HepG2 (cell line): ENCODE results near the gene AKAP1. TPM values are rescaled to one million over a fixed set of nuclear protein-coding genes. Genes with fewer than 3 reads are reported as not detected.

Experiments
- ATAC-seq: fragments of 200-7000 bp; cut with Tn5 transposase; 3 replicates; pipeline ENCODE4 v1.9.1; 2020; ENCODE audit warnings: mild to moderate bottlenecking, moderate library complexity
- BruUV-seq: library from RNA; stranded (reverse); fragments of 400-500 nt; replicated peaks from 2 replicates; lab custom pipeline; 2021; lab: Mats Ljungman, UMichigan
- CTCF ChIA-PET: fragments of 300-600 bp; formaldehyde crosslinking; extraction: SDS; loops from one replicate; lab custom pipeline; 2021; ENCODE audit warnings: low total read pairs, inconsistent platforms, low intra/inter-chr PET ratio; lab: Yijun Ruan, JAX
- POLR2A ChIA-PET: fragments of 350-600 bp; sonication (Branson Sonifier 250); formaldehyde crosslinking; loops from one replicate; lab custom pipeline; 2020; ENCODE audit warnings: antibody characterized with exemption, inconsistent platforms; lab: Yijun Ruan, JAX
- DNase-seq: peaks from one replicate; pipeline ENCODE4 v3.0.0-alpha.2; 2015; ENCODE audit warnings: low spot score
- FAIRE-seq: peaks from 3 replicates; lab custom pipeline; 2011; peaks lifted over from hg19 to GRCh38; lab: Jason Lieb, UNC
- H2AFZ ChIP-seq: one replicate; pipeline ENCODE4 v1.6.1; 2011; ENCODE audit warnings: low read length, inconsistent platforms
- H3K27ac ChIP-seq: fragments of 300-600 bp; 3 replicates; pipeline ENCODE4 v1.8.0; 2011; ENCODE audit warnings: mixed run types, mild to moderate bottlenecking, mixed read lengths, low read length, inconsistent platforms; ENCODE audit not compliant: insufficient read depth; ENCODE audit errors: extremely low read length
- H3K27me3 ChIP-seq, 2 experiments: fragments of 200-600 bp in 1 of 2; 2 replicates in 1 of 2; 3 replicates in 1 of 2; pipeline versions ENCODE4 v1.6.0 to v1.8.0; 2011; ENCODE audit warnings: low read length in 2 of 2, mild to moderate bottlenecking in 2 of 2, moderate library complexity in 2 of 2, inconsistent platforms in 1 of 2; ENCODE audit not compliant: insufficient read depth in 2 of 2, control insufficient read depth in 1 of 2
- H3K36me3 ChIP-seq, 2 experiments: fragments of 200-600 bp in 1 of 2; replicated peaks in 1 of 2; 2 replicates in 1 of 2; 3 replicates in 1 of 2; pipeline versions ENCODE4 v1.5.1 to v1.8.0; 2011; ENCODE audit warnings: low read length in 2 of 2, inconsistent platforms in 1 of 2; ENCODE audit not compliant: insufficient read depth in 2 of 2, control insufficient read depth in 1 of 2
- H3K4me1 ChIP-seq: 2 replicates; pipeline ENCODE4 v1.5.1; 2012; ENCODE audit warnings: low read length, inconsistent platforms; ENCODE audit not compliant: insufficient read depth
- H3K4me2 ChIP-seq: 2 replicates; pipeline ENCODE4 v1.6.0; 2011; ENCODE audit warnings: low read depth, low read length, inconsistent platforms
- H3K4me3 ChIP-seq, 3 experiments: fragments of 200-600 bp in 1 of 3; sonication (generic), shearing (Covaris generic) in 1 of 3; replicated peaks in 1 of 3; 2 replicates each; pipeline ENCODE4 v1.5.1; 2011 to 2016; ENCODE audit warnings: low read length in 3 of 3, inconsistent platforms in 2 of 3, low read depth in 2 of 3, mild to moderate bottlenecking in 2 of 3, control low read depth in 1 of 3, mixed read lengths in 1 of 3; ENCODE audit not compliant: insufficient read depth in 1 of 3
- H3K79me2 ChIP-seq: one replicate; pipeline ENCODE4 v1.6.1; 2011; ENCODE audit warnings: low read length, inconsistent platforms; ENCODE audit not compliant: insufficient read depth
- H3K9ac ChIP-seq: 2 replicates; pipeline ENCODE4 v1.6.0; 2011; ENCODE audit warnings: mild to moderate bottlenecking, low read depth, low read length, inconsistent platforms; ENCODE audit not compliant: insufficient read depth
- H3K9me3 ChIP-seq: 2 replicates; pipeline ENCODE4 v1.5.1; 2012; ENCODE audit warnings: mild to moderate bottlenecking, low read length
- H4K20me1 ChIP-seq: 2 replicates; pipeline ENCODE4 v1.6.0; 2011; ENCODE audit warnings: inconsistent platforms, mild to moderate bottlenecking, low read length, moderate library complexity; ENCODE audit not compliant: insufficient read depth
- BCL6 ChIP-seq: IDR thresholded peaks from 2 replicates; pipeline ENCODE4 v1.6.1; 2016; ENCODE audit warnings: missing genetic modification reagents, missing compliant biosample characterization
- NFE2L2 ChIP-seq: fragments of 150-350 bp; IDR thresholded peaks from 2 replicates; pipeline ENCODE4 v1.6.1; 2014; ENCODE audit warnings: low read length
- WGBS: methylation state at CpG from one replicate; pipeline ENCODE4 v1.1.6; 2017; ENCODE audit warnings: low lambda C conversion rate; 5-methylcytosine and 5-hydroxymethylcytosine counted together
- in situ Hi-C: cut with HindIII; loops from 2 replicates; pipeline ENCODE4 v1.10.0; 2017; ENCODE audit warnings: low pct_unique_long_range_greater_than_20kb; ENCODE audit not compliant: extremely low pct_ligation_motif_present
- intact Hi-C: fragments of 100-400 bp; cut with micrococcal nuclease; formaldehyde crosslinking; loops from one replicate; pipeline ENCODE4 v1.10.0; 2022; ENCODE audit not compliant: unreplicated experiment
- polyA plus RNA-seq, 8 experiments: library from polyadenylated mRNA; depleted of rRNA in 3 of 8; stranded (reverse) in 7 of 8; unstranded in 1 of 8; fragments of >200 nt; fragmentation: Illumina TruSeq in 4 of 8; extraction: Trizol in 4 of 8; gene quantifications; 2 replicates each; pipeline versions ENCODE4 v1.2.1 to v1.2.3, GENCODE V29; 2011 to 2016; ENCODE audit warnings: low read depth in 4 of 8, missing spikeins in 1 of 8, mixed read lengths in 1 of 8; ENCODE audit not compliant: insufficient read depth in 1 of 8
- total RNA-seq, 5 experiments: library from RNA; depleted of rRNA; stranded (reverse); fragments of >200 nt; fragmentation: Illumina TruSeq; extraction: Trizol; gene quantifications; 2 replicates each; pipeline ENCODE4 v1.2.3, GENCODE V29; 2016; ENCODE audit warnings: low read depth in 1 of 5
- TF ChIP-seq, protein P1 (sequence below), 2 experiments: sonication (generic) in 1 of 2; formaldehyde crosslinking in 1 of 2; IDR thresholded peaks; 2 replicates each; pipeline versions ENCODE4 v1.4.0 to v1.6.1; 2016 to 2020; ENCODE audit warnings: borderline replicate concordance in 1 of 2, low read depth in 1 of 2, mild to moderate bottlenecking in 1 of 2, missing genetic modification reagents in 1 of 2

The AKAP1 gene
- total and polyA plus RNA-seq, 2 of the 13 experiments (the other 11 are each of a cell fraction or from before 2014, with no cell fraction given), result 101 to 131 TPM

DNA sequence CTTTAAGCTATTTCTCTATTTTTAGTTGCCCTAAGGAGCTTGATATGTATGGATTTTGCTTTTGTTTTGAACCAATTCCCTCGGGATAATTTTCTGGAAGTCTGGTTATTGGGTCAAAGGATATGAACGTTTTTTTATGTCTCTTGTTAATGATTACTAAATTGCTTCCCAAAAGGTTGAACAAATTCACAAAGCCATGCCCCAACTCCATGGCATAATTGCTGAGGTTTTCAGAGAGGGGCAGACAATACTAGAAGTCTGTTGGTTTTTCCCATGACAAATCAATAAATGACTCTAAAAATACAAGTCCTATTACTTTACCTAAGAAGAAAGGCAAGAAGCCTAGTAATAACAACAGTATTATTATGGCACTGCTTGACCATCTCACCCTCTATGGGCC, 11.4 kb upstream of the AKAP1 start:
- POLR2A ChIA-PET, result no interaction called here

More for the DNA sequence above, 11.4 kb upstream of the AKAP1 start:
- Histone ChIP-seq H3K4me1 (peaks cover 20% of the 10 kb centered on the region), H2AFZ (no peak overlapping the region), H4K20me1 (no peaks in the 10 kb centered on the region), H3K9me3 (no peaks in the 10 kb centered on the region), H3K27ac (no peak overlapping the region), H3K4me2 (no peak overlapping the region), H3K9ac (no peak overlapping the region), H3K27me3 (no peaks in the 10 kb centered on the region), H3K36me3 (no peaks in the 10 kb centered on the region), H3K4me3 (no peak overlapping the region), H3K79me2 (no peaks in the 10 kb centered on the region)
- CTCF ChIA-PET, result no interaction called here
- no peak for ATAC-seq
- no peak for FAIRE-seq
- TF ChIP-seq NFE2L2 (no peak), BCL6 (CRISPR knock-in tag) (0 out of 2 replicates have a peak, but pooled peaks have one; percentile 14)
- TF ChIP-seq, protein P1, sequence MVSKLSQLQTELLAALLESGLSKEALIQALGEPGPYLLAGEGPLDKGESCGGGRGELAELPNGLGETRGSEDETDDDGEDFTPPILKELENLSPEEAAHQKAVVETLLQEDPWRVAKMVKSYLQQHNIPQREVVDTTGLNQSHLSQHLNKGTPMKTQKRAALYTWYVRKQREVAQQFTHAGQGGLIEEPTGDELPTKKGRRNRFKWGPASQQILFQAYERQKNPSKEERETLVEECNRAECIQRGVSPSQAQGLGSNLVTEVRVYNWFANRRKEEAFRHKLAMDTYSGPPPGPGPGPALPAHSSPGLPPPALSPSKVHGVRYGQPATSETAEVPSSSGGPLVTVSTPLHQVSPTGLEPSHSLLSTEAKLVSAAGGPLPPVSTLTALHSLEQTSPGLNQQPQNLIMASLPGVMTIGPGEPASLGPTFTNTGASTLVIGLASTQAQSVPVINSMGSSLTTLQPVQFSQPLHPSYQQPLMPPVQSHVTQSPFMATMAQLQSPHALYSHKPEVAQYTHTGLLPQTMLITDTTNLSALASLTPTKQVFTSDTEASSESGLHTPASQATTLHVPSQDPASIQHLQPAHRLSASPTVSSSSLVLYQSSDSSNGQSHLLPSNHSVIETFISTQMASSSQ (IDR thresholded peaks at IDR 0.05; ENCODE audit: low read depth), result no peak
- TF ChIP-seq, protein P1 (CRISPR knock-in tag; IDR thresholded peaks at IDR 0.05; ENCODE audit: borderline replicate concordance), result no peak
- DNase-seq, result no peak
- intact Hi-C loops (no loop called here), in situ Hi-C loops (no loop called here)
- no TSS peak for BruUV-seq
- WGBS, result 0% methylated on average over 2 of the region's 2 CpGs
